Activated T-cell treated with anti-CD3 and anti-CD28 coated beads, Interleukin-2, amount 50 U/mL, for 4 hours (primary cell): ENCODE results near the gene MAPK1. TPM values are rescaled to one million over a fixed set of nuclear protein-coding genes. Genes with fewer than 3 reads are reported as not detected.
A peak's percentile ranks its signal among the peaks of the same experiment; 100 is the strongest.
"Not testable (repeated sequence)": the region's sequence is repeated elsewhere in the genome, so short reads cannot be mapped to it uniquely, and the experiment has no call there.

Experiments
- ATAC-seq, 2 donors: fragments of 200-7000 bp; cut with Tn5 transposase; one replicate each; pipeline ENCODE4 v1.10.0; 2021
- DNase-seq: peaks from one replicate; pipeline ENCODE4 v3.0.0-alpha.2; 2020
- H3K27me3 Mint-ChIP-seq: one replicate; pipeline ENCODE4 v1.8.0; 2021; ENCODE audit warnings: low read depth, mixed read lengths
- H3K36me3 Mint-ChIP-seq: one replicate; pipeline ENCODE4 v1.8.0; 2022; ENCODE audit warnings: mixed read lengths; ENCODE audit not compliant: insufficient read depth
- H3K4me1 Mint-ChIP-seq: one replicate; pipeline ENCODE4 v1.8.0; 2021; ENCODE audit warnings: low read depth, mixed read lengths
- H3K4me3 Mint-ChIP-seq: one replicate; pipeline ENCODE4 v1.8.0; 2021; ENCODE audit warnings: mild to moderate bottlenecking, moderate library complexity, mixed read lengths
- H3K9me3 Mint-ChIP-seq: one replicate; pipeline ENCODE4 v1.8.0; 2021; ENCODE audit warnings: mixed read lengths
- total RNA-seq, 3 donors: library from RNA; stranded (reverse); gene quantifications; one replicate each; pipeline ENCODE4 v1.2.1, GENCODE V29; 2021

MAPK1 gene
- 100 to 1,000 TPM; 136 to 165 (median 138) TPM for total RNA-seq

- Mint-ChIP-seq H3K36me3 (peaks cover 12% of the 10 kb centered on the region), H3K4me1 (peaks cover 41% of the 10 kb centered on the region), H3K27me3 (no peaks in the 10 kb centered on the region), H3K4me3 (peak within 1 kb of the TSS; percentile 95), H3K9me3 (peaks cover 4% of the 10 kb centered on the region)
- DNase-seq (peak; percentile 91), ATAC-seq (peak; percentile 85 to 86)
These were observed at the start of gene MAPK1 for GRCh38 chr22:21867528-21868266. Gene MAPK1, minus strand, starts transcription at chr22:21867645. Its CDS starts 205 bp downstream, at chr22:21867440.

DNA sequence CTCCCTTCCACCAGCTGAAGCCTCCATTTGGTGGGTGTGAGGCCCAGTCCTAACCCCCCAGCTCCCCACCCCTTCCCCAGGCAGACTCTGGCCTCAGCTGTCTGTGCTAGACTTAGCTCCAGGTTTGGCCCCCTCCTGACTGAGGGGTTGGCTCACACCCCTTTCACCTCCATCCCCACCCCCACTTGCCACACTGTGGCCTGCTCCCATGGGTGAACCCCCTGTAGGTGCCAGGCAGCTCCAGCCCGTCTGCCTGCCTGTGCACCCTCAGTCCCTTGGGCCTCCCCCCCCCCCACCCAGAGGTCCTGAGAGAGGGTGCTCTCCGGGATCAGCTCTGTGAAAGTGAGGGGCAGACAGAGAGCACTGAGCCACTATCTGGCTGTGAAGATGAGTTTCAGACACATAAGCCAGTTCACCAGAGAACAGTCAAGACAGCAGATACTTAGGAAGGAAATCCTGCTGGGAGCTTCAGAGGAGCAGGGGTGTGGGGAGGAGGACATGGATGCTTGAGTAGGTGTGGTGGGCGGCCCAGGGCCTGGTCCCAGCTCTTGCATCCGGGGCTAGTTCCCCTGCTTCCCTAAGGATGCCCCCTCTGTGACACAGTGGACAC is 49.0 kb upstream of the MAPK1 start:
- ATAC-seq (no peak), DNase-seq (no peak)
- Mint-ChIP-seq H3K4me3 (no peak overlapping the region), H3K4me1 (no peaks in the 10 kb centered on the region), H3K9me3 (no peaks in the 10 kb centered on the region), H3K27me3 (no peaks in the 10 kb centered on the region), H3K36me3 (no peaks in the 10 kb centered on the region)

GRCh38 chr22:21915624-21916308 is 48.3 kb upstream of the MAPK1 start:
- Mint-ChIP-seq H3K27me3 (no peaks in the 10 kb centered on the region), H3K4me3 (no peak overlapping the region), H3K36me3 (no peaks in the 10 kb centered on the region), H3K4me1 (no peaks in the 10 kb centered on the region), H3K9me3 (no peaks in the 10 kb centered on the region)
- DNase-seq (no peak), ATAC-seq (no peak)

DNA sequence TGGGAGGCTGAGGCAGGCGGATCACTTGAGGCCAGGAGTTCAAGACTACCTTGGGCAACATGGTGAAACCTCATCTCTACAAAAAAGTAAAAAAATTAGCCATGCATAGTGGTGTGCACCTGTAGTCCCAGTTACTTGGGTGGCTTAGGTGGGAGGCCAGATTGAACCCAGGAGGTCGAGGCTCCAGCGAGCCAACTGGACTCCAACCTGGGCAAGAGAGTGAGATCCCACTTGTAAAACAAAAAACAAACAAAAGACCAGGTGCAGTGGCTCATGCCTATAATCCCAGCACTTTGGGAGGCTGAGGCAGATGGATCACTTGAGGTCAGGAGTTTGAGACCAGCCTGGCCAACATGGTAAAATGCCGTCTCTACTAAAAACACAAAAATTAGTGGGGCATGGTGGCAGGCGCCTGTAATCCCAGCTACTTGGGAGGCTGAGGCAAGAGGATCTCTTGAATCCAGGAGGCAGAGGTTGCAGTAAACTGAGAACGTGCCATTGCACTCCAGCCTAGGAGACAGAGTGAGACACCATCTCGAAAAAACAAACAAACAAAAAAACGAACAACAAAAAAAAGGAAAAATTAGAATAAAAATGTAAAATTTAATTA is 46.7 kb upstream of the MAPK1 start:
- not testable (repeated sequence) for H3K9me3 Mint-ChIP-seq, DNase-seq, ATAC-seq, H3K4me3 Mint-ChIP-seq, H3K36me3 Mint-ChIP-seq, H3K4me1 Mint-ChIP-seq, H3K27me3 Mint-ChIP-seq

DNA sequence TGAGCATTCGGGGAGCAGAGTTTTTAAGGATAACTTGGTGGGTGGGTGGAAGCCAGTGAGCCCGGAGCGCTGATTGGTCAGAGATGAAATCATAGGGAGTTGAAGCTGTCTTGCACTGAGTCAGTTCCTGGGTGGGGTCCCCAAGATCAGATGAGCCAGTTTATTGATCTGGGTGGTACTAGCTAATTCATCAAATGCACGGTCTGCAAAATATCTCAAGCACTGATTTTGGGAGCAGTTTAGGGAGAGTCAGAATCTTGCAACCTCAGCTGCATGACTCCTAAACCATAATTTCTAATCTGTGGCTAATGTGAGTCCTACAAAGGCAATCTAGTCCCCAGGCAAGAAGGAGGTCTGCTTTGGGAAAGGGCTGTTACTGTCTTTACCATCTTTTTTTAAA is 42.9 kb upstream of the MAPK1 start:
- not testable (repeated sequence) for ATAC-seq, DNase-seq, H3K36me3 Mint-ChIP-seq, H3K4me1 Mint-ChIP-seq, H3K9me3 Mint-ChIP-seq, H3K27me3 Mint-ChIP-seq, H3K4me3 Mint-ChIP-seq

DNA sequence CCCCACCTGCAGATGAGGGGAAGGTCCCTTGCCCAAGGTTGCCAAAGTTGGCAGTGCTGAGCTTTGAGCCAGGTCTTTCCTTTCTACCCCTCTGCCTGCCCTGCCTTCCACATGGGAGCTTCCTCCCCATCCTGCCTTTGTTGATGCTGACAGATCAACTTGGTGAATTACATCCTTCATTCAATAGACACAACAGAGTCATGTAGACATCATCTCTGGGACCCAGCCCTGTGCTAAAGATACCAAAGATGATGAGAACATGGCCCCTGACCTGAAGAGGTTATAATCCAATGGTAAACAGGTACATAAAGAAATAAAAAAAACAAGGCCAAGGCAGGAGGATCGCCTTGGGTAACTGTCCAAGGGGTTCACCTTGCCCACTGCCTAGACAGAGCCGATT is 42.4 kb upstream of the MAPK1 start:
- H3K27me3 Mint-ChIP-seq: no peaks in the 10 kb centered on the region
- ATAC-seq (no peak), DNase-seq (no peak)
- no peak overlapping the region for H3K4me3 Mint-ChIP-seq
- H3K4me1 Mint-ChIP-seq: no peaks in the 10 kb centered on the region
- H3K9me3 Mint-ChIP-seq: no peaks in the 10 kb centered on the region
- no peaks in the 10 kb centered on the region for H3K36me3 Mint-ChIP-seq

DNA sequence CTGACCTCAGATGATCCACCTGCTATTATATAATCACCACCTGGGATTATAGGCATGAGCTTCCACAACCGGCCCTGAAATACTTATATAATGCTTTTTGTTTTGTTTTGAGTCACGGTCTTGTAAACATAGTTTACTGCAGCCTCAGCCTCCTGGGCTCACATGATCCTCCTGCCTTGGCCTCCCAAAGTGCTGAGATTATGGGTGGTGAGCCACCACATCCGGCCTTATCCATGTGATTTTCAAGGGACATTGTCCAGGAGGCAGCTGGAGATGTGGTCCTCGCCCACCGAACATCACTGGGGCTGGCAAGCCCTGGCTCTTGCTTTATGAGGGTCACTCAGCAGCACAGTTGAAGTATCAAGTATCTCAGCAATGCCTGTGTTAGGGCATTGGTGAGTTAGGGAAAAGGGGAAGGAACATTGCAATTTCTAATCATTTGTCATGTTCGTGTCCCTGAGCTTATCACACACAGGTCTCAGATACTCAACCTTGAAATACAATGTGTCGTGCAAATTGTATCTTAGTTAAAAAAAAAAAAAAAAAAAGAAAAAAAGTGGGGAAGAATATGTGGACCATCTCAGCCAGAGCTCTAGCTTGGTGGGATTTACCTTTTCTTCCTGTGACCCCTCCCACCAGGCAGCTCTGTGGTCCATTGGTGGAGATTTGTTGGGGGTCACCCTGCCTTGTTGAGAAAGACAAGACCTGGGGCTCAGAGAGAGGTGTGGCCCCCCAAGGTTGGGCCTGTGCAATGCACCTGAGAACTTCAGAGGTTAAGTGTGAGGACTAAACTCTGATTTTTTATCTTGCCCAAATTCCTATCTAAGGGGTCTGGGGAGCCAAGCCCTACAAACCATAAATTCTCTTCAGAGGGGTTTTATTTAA is 40.4 kb upstream of the MAPK1 start:
- Mint-ChIP-seq H3K4me1 (no peaks in the 10 kb centered on the region), H3K9me3 (no peaks in the 10 kb centered on the region), H3K36me3 (peaks cover 5% of the 10 kb centered on the region), H3K4me3 (no peak overlapping the region), H3K27me3 (no peaks in the 10 kb centered on the region)
- ATAC-seq (no peak), DNase-seq (no peak)

DNA sequence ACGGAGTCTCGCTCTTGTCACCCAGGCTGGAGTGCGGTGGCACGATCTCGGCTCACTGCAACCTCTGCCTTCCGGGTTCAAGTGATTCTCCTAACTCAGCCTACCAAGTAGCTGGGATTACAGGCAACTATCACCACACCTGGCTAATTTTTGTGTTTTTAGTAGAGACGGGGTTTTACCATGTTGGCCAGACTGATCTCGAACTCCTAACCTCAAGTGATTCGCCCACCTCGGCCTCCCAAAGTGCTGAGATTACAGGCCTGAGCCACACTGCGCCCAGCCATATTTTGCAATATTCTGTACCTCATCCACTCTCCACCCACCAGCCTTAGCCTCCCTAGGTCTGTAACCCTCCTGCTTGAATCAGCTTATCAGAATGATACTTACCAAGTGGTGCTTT is 37.8 kb upstream of the MAPK1 start:
- not testable (repeated sequence) for DNase-seq, H3K4me1 Mint-ChIP-seq, H3K9me3 Mint-ChIP-seq, H3K27me3 Mint-ChIP-seq, H3K36me3 Mint-ChIP-seq, ATAC-seq, H3K4me3 Mint-ChIP-seq

DNA sequence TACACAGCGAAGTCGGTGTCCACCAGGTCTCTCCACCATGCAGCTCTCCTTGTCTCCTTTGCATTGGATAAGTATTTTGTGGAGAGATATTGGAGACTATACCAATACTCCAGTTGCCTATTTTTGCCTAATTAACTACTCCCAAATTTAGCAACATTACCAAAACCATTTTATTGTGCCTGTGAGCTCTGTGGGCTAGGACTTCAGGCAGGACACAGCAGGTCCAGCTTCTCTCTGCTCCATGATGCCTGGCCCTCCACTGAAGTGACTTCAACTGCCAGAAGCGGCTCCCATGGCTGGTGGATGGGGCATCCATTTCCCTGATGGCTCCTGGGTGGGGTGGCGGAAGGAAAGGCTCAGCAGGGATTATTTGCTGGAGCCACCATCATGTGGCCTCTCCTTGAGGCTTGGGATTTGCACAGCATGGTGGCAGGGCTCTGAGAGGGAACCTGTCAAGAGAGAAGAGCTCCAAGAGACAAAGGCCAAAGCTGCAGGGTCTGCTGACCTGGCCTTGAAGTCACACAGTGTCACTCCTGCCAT is 36.9 kb upstream of the MAPK1 start:
- Mint-ChIP-seq H3K9me3 (no peaks in the 10 kb centered on the region), H3K4me1 (no peaks in the 10 kb centered on the region), H3K4me3 (no peak overlapping the region), H3K36me3 (peaks cover 5% of the 10 kb centered on the region), H3K27me3 (no peaks in the 10 kb centered on the region)
- no peak for DNase-seq
- no peak for ATAC-seq

DNA sequence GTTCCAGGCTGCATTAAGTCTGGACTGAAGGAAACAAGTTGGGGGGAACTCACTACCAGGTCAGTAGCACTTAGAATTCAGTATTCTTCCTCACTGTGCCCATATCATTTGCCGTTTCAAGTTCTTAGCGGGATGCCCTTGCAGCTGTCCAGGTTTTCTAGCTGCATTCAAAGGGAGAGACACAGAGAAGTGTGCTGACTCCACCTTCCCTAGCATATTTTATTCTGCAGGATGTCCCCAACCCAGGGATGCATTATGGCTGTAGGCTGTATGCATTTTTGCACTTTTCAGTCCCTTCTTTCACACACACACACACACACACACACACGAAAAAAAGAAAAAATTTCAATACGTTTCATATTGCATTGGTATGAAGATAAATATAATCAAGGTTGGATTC is 35.8 kb upstream of the MAPK1 start:
- ATAC-seq: no peak
- no peak overlapping the region for H3K4me3 Mint-ChIP-seq
- peaks cover 5% of the 10 kb centered on the region for H3K36me3 Mint-ChIP-seq
- no peaks in the 10 kb centered on the region for H3K4me1 Mint-ChIP-seq
- H3K9me3 Mint-ChIP-seq: no peaks in the 10 kb centered on the region
- no peak for DNase-seq
- no peaks in the 10 kb centered on the region for H3K27me3 Mint-ChIP-seq

DNA sequence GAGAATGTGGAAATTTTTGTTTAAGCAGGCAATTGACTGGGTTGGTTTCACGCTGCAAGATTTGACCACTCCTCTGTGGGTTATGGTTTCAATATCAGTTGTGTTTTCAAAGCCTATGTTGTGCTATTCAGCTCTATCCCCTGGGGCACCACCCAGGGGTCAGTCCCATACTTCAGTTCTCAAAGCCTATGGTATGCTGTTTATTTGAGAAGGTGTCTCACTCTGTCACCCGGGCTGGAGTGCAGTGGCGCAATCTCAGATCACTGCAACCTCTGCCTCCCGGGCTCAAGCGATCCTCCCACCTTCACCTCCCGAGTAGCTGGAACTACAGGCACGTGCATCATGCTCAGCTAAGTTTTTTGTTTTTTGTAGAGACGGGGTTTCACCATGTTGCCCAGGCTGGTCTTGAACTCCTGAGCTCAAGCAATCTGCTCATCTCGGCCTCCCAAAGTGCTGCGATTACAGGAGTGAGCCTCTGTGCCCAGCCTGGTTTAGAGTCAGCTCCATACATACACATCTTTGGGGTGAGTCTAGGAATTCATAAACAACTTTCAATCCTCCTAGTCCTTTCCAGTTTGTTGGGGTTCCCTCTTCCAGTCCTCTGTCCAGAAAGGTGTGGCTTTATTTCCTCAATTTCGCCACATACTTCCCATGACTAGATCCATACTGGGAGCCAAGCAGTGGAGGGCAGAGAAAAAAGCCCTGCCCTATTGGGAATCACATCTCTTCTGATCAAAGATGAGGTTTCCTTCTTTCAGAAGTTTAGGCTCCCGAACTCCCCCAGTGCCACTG is 35.0 kb upstream of the MAPK1 start:
- DNase-seq: no peak
- Mint-ChIP-seq H3K4me3 (no peak overlapping the region), H3K36me3 (peaks cover 5% of the 10 kb centered on the region), H3K4me1 (no peaks in the 10 kb centered on the region), H3K27me3 (no peaks in the 10 kb centered on the region), H3K9me3 (no peaks in the 10 kb centered on the region)
- no peak for ATAC-seq

DNA sequence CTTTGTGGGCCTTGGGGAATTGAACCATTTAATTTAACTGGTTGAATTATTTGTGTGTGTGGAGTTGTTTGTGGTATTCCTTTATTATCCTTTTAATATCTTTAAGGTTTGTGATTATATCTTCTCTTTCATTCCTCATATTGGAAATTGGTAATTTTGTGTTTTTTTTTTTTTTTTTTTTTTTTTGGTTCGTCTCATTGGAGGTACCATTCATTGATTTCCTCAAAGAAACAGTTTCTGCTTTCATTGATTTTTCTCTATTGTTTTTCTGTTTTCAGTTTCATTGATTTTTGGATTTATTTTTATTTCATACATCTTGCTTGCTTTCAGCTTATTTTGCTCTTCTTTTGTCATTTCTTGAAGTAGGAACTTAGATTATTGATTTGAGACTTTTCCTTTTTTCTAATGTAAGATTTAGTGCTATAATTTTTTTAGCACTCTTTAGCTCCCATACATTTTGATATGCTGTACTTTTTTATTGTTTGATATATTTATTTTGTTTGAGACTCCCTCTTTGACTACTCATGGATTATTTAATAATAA is 31.0 kb upstream of the MAPK1 start:
- Mint-ChIP-seq H3K9me3 (no peaks in the 10 kb centered on the region), H3K27me3 (no peaks in the 10 kb centered on the region), H3K36me3 (no peaks in the 10 kb centered on the region), H3K4me3 (no peak overlapping the region), H3K4me1 (no peaks in the 10 kb centered on the region)
- DNase-seq: no peak
- ATAC-seq: no peak

GRCh38 chr22:21896951-21897513 is 29.6 kb upstream of the MAPK1 start:
- Mint-ChIP-seq H3K4me3 (no peak overlapping the region), H3K27me3 (no peaks in the 10 kb centered on the region), H3K36me3 (no peaks in the 10 kb centered on the region), H3K4me1 (no peaks in the 10 kb centered on the region), H3K9me3 (no peaks in the 10 kb centered on the region)
- ATAC-seq (no peak), DNase-seq (no peak)
